HG03378 (cell line): ENCODE data around the gene IGFALS.

Experiments
- ATAC-seq: cut with Tn5 transposase; IDR thresholded peaks from one replicate; pipeline ENCODE4 v1.9.1; 2021; ENCODE audit warnings: mild to moderate bottlenecking, moderate library complexity; ENCODE audit not compliant: unreplicated experiment

IGFALS gene

GRCh38 chr16:1793578-1794220 lies at the start of gene IGFALS:
TSS of gene IGFALS (minus strand) at chr16:1793705. CDS start at chr16:1793652, 53 bp downstream.
- ATAC-seq: no peak

GRCh38 chr16:1839554-1839953 lies 46.0 kb upstream of the IGFALS start:
- no peak for ATAC-seq

GRCh38 chr16:1834096-1834495 lies 40.6 kb upstream of the IGFALS start:
- no peak for ATAC-seq

- no peak for ATAC-seq
Observed at GRCh38 chr16:1832838-1833454, 39.4 kb upstream of the IGFALS start.

- ATAC-seq: no peak
Observed at GRCh38 chr16:1831186-1832075, 37.9 kb upstream of the IGFALS start.

GRCh38 chr16:1830213-1830612 lies 36.7 kb upstream of the IGFALS start:
- ATAC-seq: no peak

DNA sequence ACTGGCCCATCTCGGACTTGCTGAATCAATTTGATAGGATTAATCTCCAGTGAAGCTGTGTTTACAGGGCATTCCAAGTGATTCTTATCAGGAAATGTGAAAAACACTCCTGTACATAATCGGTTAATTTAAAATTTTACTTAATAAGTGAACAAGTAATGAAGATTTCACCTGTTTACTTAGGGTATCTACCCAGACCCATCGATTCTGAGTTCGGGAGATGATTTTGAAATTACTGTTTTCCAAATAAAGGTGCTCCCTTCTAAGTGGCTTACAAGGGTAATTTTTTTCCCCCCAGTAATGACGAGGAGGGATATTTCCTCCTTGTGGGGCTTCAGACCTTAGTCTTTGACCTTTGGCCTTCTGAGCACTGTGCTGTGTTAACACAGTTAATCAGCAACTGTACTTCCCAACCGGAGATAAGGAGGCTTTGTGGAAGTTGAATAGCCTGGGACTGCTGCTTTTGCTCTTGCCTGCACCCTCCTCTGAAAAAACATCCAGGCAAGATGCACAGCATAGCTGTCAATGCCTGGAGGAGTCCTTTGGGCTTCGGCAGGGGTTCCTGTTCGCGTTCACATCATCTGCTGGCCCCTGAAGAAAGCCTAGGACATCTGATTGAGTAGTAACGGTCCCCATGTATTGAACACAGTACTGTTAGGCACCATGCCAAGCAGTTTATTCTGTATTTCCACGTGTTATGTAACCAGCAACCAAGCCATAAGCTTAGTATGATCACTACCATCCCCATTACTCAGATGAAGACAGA lies 35.3 kb upstream of the IGFALS start:
- ATAC-seq: no peak

- ATAC-seq: peak; percentile 76
Observed at GRCh38 chr16:1826691-1827573, 33.4 kb upstream of the IGFALS start, which contains the start of the genes FAHD1 and HAGH. TSS of gene FAHD1 (plus strand) at chr16:1827206. CDS start at chr16:1827239, 33 bp downstream. TSS of gene HAGH (minus strand) at chr16:1826825. CDS start at chr16:1826787, 38 bp downstream.

DNA sequence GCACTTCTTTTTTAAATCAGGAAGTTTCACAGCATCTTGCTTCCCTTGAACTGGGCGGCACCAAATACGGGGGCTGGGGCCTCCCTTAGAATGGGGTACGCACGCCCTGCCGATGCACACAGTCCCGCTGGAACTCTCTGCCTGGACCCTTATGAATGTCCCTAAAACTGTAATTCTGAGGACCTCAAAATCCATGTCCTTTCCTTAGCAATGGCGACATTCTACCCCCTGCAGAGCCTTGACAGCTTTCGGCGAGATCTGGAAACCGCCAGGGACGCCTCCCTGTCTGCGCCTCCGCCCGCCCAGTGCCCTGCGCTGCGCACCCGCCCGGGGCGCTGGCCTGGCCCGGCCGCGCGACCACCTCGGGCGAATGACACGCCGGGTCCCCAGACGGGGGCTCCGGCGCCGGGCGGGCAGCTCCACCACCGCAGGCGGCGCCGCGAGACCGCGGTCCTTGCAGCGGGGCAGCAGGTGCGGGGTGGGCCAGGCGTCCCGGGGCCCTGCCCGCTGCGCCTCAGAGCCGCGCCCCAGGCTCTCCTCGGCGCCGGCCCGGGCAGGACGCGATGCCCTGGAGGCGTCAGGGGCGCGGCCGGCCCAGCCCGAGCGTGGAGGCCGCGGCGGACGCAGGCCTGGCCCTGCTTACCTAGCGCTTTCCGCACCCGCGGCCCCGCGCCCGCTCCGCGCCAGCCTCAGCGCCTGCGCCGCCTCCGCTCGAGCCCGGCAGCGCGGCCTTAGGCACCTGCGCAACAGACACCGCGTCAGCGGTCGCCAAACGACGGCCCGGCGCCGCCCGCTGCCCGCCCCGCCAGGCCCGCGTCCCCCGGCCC lies 32.6 kb upstream of the IGFALS start:
- peak; percentile 26 for ATAC-seq

DNA sequence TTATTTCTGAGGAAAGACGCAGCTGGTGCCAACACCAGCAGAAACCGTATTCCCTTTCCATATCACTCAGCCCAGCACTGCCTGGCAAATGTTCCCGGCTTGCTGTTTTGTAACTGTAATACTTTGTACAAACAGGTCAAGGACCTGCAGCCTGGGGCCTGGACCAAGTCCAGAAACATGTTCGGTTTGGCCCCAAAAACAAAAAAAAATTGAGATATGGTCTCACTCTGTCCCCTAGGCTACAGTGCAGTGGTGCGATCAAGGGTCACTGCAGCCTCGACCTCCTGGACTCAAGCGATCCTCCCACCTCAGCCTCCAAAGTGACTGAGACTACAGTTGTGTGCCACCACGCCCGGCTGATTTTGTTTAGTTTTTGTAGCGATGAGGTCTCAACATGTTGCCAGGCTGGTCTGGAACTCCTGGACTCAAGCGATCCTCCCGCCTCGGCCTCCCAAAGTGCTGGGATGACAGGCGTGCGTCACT lies 31.9 kb upstream of the IGFALS start:
- ATAC-seq: no peak

DNA sequence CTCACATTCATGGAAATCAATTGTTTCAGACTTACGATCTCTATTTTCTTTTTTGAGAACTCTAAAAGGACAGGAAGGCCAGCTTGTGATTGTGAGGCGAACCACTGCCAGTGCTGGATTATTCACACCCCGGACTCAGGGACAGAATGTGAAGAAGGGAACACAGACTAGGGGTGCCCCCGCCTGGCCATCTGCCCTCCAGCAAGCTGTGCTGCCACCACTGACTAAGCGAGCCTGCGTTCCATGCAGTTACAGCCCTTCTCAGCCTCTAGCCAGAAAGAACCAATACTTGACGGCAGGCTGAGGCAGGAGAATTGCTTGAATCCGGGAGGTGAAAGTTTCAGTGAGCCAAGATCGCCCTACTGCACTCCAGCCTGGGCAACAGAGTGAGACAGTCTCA lies 30.3 kb upstream of the IGFALS start:
- no peak for ATAC-seq

DNA sequence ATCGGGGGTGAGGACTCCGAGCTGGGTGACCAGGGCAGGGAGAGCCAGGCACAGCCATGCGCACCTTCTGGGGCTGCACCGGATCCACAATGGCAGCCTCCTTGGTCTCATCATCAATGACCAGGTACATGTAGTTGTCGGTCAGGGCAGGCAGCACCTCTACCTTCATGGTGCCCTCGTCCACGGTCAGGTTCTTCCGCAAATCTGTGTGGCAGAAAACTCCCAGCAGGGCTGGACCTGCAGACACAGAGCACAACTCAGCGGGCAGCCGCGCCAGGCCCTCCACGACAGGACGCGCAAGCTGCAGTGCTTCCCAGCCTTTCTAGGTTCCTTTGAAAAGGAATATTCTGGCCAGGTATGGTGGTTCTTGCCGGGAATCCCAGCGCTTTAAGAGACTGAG lies 29.3 kb upstream of the IGFALS start:
- no peak for ATAC-seq

- no peak for ATAC-seq
Observed at GRCh38 chr16:1821861-1822611, 28.5 kb upstream of the IGFALS start.

GRCh38 chr16:1820946-1821290 lies 27.4 kb upstream of the IGFALS start:
- no peak for ATAC-seq

DNA sequence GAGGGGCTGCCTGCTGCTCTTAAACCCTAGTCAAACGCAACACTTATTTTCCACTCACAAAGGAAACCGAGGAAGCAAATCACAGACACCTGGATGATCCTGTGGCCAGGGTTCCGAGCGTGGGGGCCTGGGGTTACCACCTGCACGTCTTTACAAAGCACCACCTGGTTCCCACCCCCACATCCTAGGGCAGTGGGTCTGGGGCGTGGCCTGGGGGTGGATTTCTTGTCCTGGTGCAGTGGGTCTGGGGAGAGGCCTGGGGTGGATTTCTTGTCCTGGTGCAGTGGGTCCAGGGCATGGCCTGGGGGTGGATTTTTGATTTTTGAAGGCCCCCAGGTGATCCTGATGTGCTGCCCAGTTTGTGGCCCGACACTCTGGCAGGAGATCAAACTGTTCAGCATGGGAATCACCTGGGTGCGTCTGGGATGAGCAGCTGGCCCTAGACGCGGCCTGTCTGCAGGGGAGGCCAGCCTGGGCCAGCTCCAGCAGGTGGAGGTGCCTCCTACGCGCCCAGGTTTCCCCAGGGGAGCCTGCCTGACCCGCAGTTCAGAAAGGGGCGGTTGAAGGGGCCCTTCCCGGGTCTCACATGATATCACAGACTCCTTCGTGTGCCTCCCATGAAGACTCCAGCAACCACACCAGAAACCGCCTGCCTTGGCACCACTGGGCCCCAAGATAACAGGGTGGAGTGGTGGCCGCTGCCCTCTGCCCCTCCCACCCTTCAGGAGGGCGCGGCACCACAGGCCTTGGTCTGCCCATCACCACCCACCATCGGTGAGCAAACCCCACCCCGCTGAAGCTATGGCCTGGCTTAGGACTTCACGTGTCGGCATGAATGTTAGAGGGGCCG lies 26.8 kb upstream of the IGFALS start:
- ATAC-seq: no peak

- ATAC-seq: no peak
Observed at GRCh38 chr16:1819611-1820010, 26.1 kb upstream of the IGFALS start.

- ATAC-seq: no peak
Observed at GRCh38 chr16:1818873-1819525, 25.5 kb upstream of the IGFALS start.
